ENCODE measurements around the gene ABLIM2. TPM values are rescaled to one million over a fixed set of nuclear protein-coding genes. Genes with fewer than 3 reads are reported as not detected.

ABLIM2 gene
- total RNA-seq, 1 experiment from 2014 or later, result 1.0 TPM

- Histone ChIP-seq H3K14ac (ENCODE audit: insufficient read depth, low read length) (no peak overlapping the region), H2AFZ (ENCODE audit: low read length) (no peak overlapping the region), H3K79me2 (ENCODE audit: insufficient read depth, low read length) (no peaks in the 10 kb centered on the region), H3K23ac (ENCODE audit: insufficient read length, low read depth, low read length) (no peak overlapping the region), H3K9ac (ENCODE audit: extremely low read depth, insufficient read length, low read length) (no peak overlapping the region), H3K27me3 (ENCODE audit: insufficient read depth, low read length) (no peaks in the 10 kb centered on the region), H2BK12ac (ENCODE audit: insufficient read length, low read depth, low read length) (no peak overlapping the region), H2BK15ac (ENCODE audit: low read depth, low read length) (no peak overlapping the region), H3T11ph (ENCODE audit: low read length) (no peak overlapping the region), H2BK20ac (ENCODE audit: low read depth, low read length, poor library complexity, severe bottlenecking) (no peak overlapping the region), H3K4me1 (ENCODE audit: insufficient read depth, low read length) (no peaks in the 10 kb centered on the region), H4K8ac (replicated peaks; ENCODE audit: insufficient read length, low read depth, low read length) (no peak overlapping the region), H3K9me3 (ENCODE audit: control insufficient read depth, low read depth, low read length) (no peaks in the 10 kb centered on the region), H3K79me1 (ENCODE audit: insufficient read depth, low read depth, low read length, poor library complexity, severe bottlenecking) (no peaks in the 10 kb centered on the region), H2BK120ac (ENCODE audit: low read depth, low read length, poor library complexity, severe bottlenecking) (no peak overlapping the region), H3K56ac (ENCODE audit: insufficient read length, low read depth, low read length) (no peak overlapping the region), H2BK5ac (ENCODE audit: insufficient read length, low read length) (no peak overlapping the region), H2AK5ac (ENCODE audit: insufficient read length, low read length) (no peak overlapping the region), H4K91ac (ENCODE audit: insufficient read length, low read depth, low read length) (no peak overlapping the region), H4K5ac (ENCODE audit: insufficient read length, low read depth, low read length) (no peak overlapping the region), H3K23me2 (ENCODE audit: insufficient read length, low read depth, low read length, poor library complexity, severe bottlenecking) (no peaks in the 10 kb centered on the region), H3K4ac (ENCODE audit: low read depth, low read length) (no peak overlapping the region), H3K4me2 (ENCODE audit: insufficient read depth, insufficient read length, low read length) (no peak overlapping the region), H3K27ac (ENCODE audit: insufficient read length, low read depth, low read length) (no peak overlapping the region), H4K20me1 (ENCODE audit: control insufficient read depth, insufficient read depth, insufficient read length) (no peaks in the 10 kb centered on the region), H3K18ac (ENCODE audit: insufficient read length, low read depth, low read length) (no peak overlapping the region)
- Mint-ChIP-seq H3K9me3 (peaks cover 0 to 5% of the 10 kb centered on the region in 2 experiments; a peak in 3 of 5 replicates), H3K27me3 (ENCODE audit: low read depth) (no peaks in the 10 kb centered on the region; the same call in 1 of the 2 replicates), H3K4me1 (peaks cover 3 to 15% of the 10 kb centered on the region in 2 experiments; a peak in 3 of 4 replicates), H3K36me3 (ENCODE audit: insufficient read depth in 1 of 3, low read depth in 3 of 3) (no peaks in the 10 kb centered on the region; a peak in 1 of 7 replicates), H3K4me3 (no peak overlapping the region), H3K27ac (no peak overlapping the region)
- no CpG with 5 or more reads among the region's 6 CpGs for WGBS (ENCODE audit: extremely low coverage, insufficient read length, low lambda C conversion rate)
- DNase-seq, result no peak
- TF ChIP-seq CTCF (conservative IDR thresholded peaks at IDR 0.05), result no peak
These were observed 40.6 kb downstream of the ABLIM2 start for GRCh38 chr4:8118035-8118434.
